Stimulated activated naive CD8-positive, alpha-beta T cell treated with anti-CD3 and anti-CD28 coated beads, Interleukin-15, amount 100 ng/mL, for 72 hours (primary cell): ENCODE measurements around the gene IL16.
"Not testable (repeated sequence)": the region's sequence is repeated elsewhere in the genome, so short reads cannot be mapped to it uniquely, and the experiment has no call there.

Experiments used
- ATAC-seq: fragments of 150-1000 bp; cut with Tn5 transposase; 2 replicates; pipeline ENCODE4 v1.10.0; 2021; ENCODE audit warnings: mild to moderate bottlenecking, moderate library complexity
- DNase-seq, 2 donors: peaks; one replicate each; pipeline ENCODE4 v3.0.0; 2021 to 2022
- H3K27ac Mint-ChIP-seq, 2 donors: one replicate each; pipeline ENCODE4 v1.8.0; 2022; ENCODE audit warnings: mild to moderate bottlenecking in 2 of 2, mixed read lengths in 2 of 2, moderate library complexity in 2 of 2
- H3K27me3 Mint-ChIP-seq: one replicate; pipeline ENCODE4 v1.8.0; 2022; ENCODE audit warnings: mixed read lengths
- H3K4me1 Mint-ChIP-seq: one replicate; pipeline ENCODE4 v1.8.0; 2022; ENCODE audit warnings: mild to moderate bottlenecking, mixed read lengths
- H3K4me3 Mint-ChIP-seq, 2 donors: one replicate each; pipeline ENCODE4 v1.8.0; 2022; ENCODE audit warnings: mild to moderate bottlenecking in 2 of 2, mixed read lengths in 2 of 2, moderate library complexity in 1 of 2
- H3K9me3 Mint-ChIP-seq, 2 donors: one replicate each; pipeline ENCODE4 v1.8.0; 2022; ENCODE audit warnings: mixed read lengths in 2 of 2

The IL16 gene

GRCh38 chr15:81339851-81340250, 143.2 kb downstream of the IL16 start:
- H3K4me3 Mint-ChIP-seq = no peak overlapping the region
- H3K27ac Mint-ChIP-seq = no peak overlapping the region

GRCh38 chr15:81341351-81341750, 144.7 kb downstream of the IL16 start:
- no peak overlapping the region for H3K4me3 Mint-ChIP-seq

More at GRCh38 chr15:81339851-81340250, 143.2 kb downstream of the IL16 start:
- no peaks in the 10 kb centered on the region for H3K9me3 Mint-ChIP-seq
- DNase-seq (no peak), ATAC-seq (no peak)
- peaks cover 17% of the 10 kb centered on the region for H3K4me1 Mint-ChIP-seq
- no peaks in the 10 kb centered on the region for H3K27me3 Mint-ChIP-seq

GRCh38 chr15:81343371-81343770, 146.7 kb downstream of the IL16 start:
- H3K9me3 Mint-ChIP-seq = no peaks in the 10 kb centered on the region
- H3K4me1 Mint-ChIP-seq = peaks cover 11% of the 10 kb centered on the region
- no peak overlapping the region for H3K4me3 Mint-ChIP-seq
- H3K27me3 Mint-ChIP-seq = no peaks in the 10 kb centered on the region
- no peak for ATAC-seq
- no peak for DNase-seq
- H3K27ac Mint-ChIP-seq = no peak overlapping the region

More at GRCh38 chr15:81341351-81341750, 144.7 kb downstream of the IL16 start:
- H3K4me1 Mint-ChIP-seq = peaks cover 19% of the 10 kb centered on the region
- ATAC-seq (no peak), DNase-seq (no peak)
- H3K9me3 Mint-ChIP-seq = no peaks in the 10 kb centered on the region
- H3K27me3 Mint-ChIP-seq = no peaks in the 10 kb centered on the region
- no peak overlapping the region for H3K27ac Mint-ChIP-seq

- H3K4me1 Mint-ChIP-seq = peaks cover 11% of the 10 kb centered on the region
Measured at GRCh38 chr15:81346611-81347010, 149.9 kb downstream of the IL16 start.

GRCh38 chr15:81347910-81348309, 151.2 kb downstream of the IL16 start:
- ATAC-seq (no peak), DNase-seq (no peak)
- H3K27ac Mint-ChIP-seq = no peak overlapping the region
- H3K9me3 Mint-ChIP-seq = no peaks in the 10 kb centered on the region
- no peaks in the 10 kb centered on the region for H3K27me3 Mint-ChIP-seq
- no peak overlapping the region for H3K4me3 Mint-ChIP-seq
- H3K4me1 Mint-ChIP-seq = peaks cover 11% of the 10 kb centered on the region

More at GRCh38 chr15:81346611-81347010, 149.9 kb downstream of the IL16 start:
- H3K4me3 Mint-ChIP-seq = no peak overlapping the region
- no peaks in the 10 kb centered on the region for H3K27me3 Mint-ChIP-seq
- no peak overlapping the region for H3K27ac Mint-ChIP-seq
- DNase-seq (no peak), ATAC-seq (no peak)
- H3K9me3 Mint-ChIP-seq = no peaks in the 10 kb centered on the region

GRCh38 chr15:81348691-81349090, 152.0 kb downstream of the IL16 start:
- not testable (repeated sequence) for H3K27me3 Mint-ChIP-seq, H3K4me3 Mint-ChIP-seq, ATAC-seq, H3K9me3 Mint-ChIP-seq, DNase-seq, H3K27ac Mint-ChIP-seq
- H3K4me1 Mint-ChIP-seq = peaks cover 11% of the 10 kb centered on the region

- DNase-seq (no peak), ATAC-seq (no peak)
- Mint-ChIP-seq H3K4me3 (no peak overlapping the region), H3K4me1 (peaks cover 11% of the 10 kb centered on the region), H3K27me3 (no peaks in the 10 kb centered on the region), H3K9me3 (no peaks in the 10 kb centered on the region), H3K27ac (peak overlapping the region in 1 of 2 donors; percentile 46)
Measured at GRCh38 chr15:81349271-81349670, 152.6 kb downstream of the IL16 start.

- H3K27ac Mint-ChIP-seq = no peak overlapping the region
- DNase-seq (no peak), ATAC-seq (no peak)
- H3K27me3 Mint-ChIP-seq = no peaks in the 10 kb centered on the region
- H3K9me3 Mint-ChIP-seq = no peaks in the 10 kb centered on the region
- H3K4me1 Mint-ChIP-seq = peaks cover 2% of the 10 kb centered on the region
- H3K4me3 Mint-ChIP-seq = no peak overlapping the region
Measured at GRCh38 chr15:81351651-81352050, 155.0 kb downstream of the IL16 start.

- Mint-ChIP-seq H3K27ac (no peak overlapping the region), H3K27me3 (no peaks in the 10 kb centered on the region), H3K4me3 (no peak overlapping the region), H3K4me1 (no peaks in the 10 kb centered on the region), H3K9me3 (no peaks in the 10 kb centered on the region)
- ATAC-seq = no peak
- no peak for DNase-seq
Measured at GRCh38 chr15:81356252-81356651, 159.6 kb downstream of the IL16 start.

GRCh38 chr15:81357180-81357686, 160.6 kb downstream of the IL16 start:
- H3K27ac Mint-ChIP-seq = no peak overlapping the region
- no peaks in the 10 kb centered on the region for H3K27me3 Mint-ChIP-seq
- ATAC-seq (no peak), DNase-seq (no peak)
- H3K4me3 Mint-ChIP-seq = no peak overlapping the region
- no peaks in the 10 kb centered on the region for H3K4me1 Mint-ChIP-seq
- H3K9me3 Mint-ChIP-seq = no peaks in the 10 kb centered on the region

GRCh38 chr15:81358248-81358647, 161.6 kb downstream of the IL16 start:
- no peaks in the 10 kb centered on the region for H3K27me3 Mint-ChIP-seq
- DNase-seq = no peak
- no peak overlapping the region for H3K4me3 Mint-ChIP-seq
- ATAC-seq = no peak
- H3K4me1 Mint-ChIP-seq = no peaks in the 10 kb centered on the region
- no peaks in the 10 kb centered on the region for H3K9me3 Mint-ChIP-seq
- H3K27ac Mint-ChIP-seq = no peak overlapping the region

GRCh38 chr15:81360491-81360890, 163.8 kb downstream of the IL16 start:
- no peaks in the 10 kb centered on the region for H3K9me3 Mint-ChIP-seq
- H3K4me1 Mint-ChIP-seq = no peaks in the 10 kb centered on the region
- H3K27ac Mint-ChIP-seq = peak overlapping the region in 1 of 2 donors; percentile 37
- DNase-seq (no peak), ATAC-seq (no peak)
- no peak overlapping the region for H3K4me3 Mint-ChIP-seq
- H3K27me3 Mint-ChIP-seq = no peaks in the 10 kb centered on the region

GRCh38 chr15:81361891-81362290, 165.2 kb downstream of the IL16 start:
- Mint-ChIP-seq H3K27ac (no peak overlapping the region), H3K9me3 (no peaks in the 10 kb centered on the region), H3K4me3 (no peak overlapping the region), H3K4me1 (no peaks in the 10 kb centered on the region), H3K27me3 (no peaks in the 10 kb centered on the region)
- ATAC-seq (no peak), DNase-seq (no peak)

- ATAC-seq = no peak
- no peaks in the 10 kb centered on the region for H3K9me3 Mint-ChIP-seq
Measured at GRCh38 chr15:81362790-81363189, 166.1 kb downstream of the IL16 start.

GRCh38 chr15:81363276-81363675, 166.6 kb downstream of the IL16 start:
- H3K4me1 Mint-ChIP-seq = no peaks in the 10 kb centered on the region
- H3K27me3 Mint-ChIP-seq = no peaks in the 10 kb centered on the region
- no peak overlapping the region for H3K4me3 Mint-ChIP-seq
- H3K9me3 Mint-ChIP-seq = no peaks in the 10 kb centered on the region
- ATAC-seq (no peak), DNase-seq (no peak)
- no peak overlapping the region for H3K27ac Mint-ChIP-seq

More at GRCh38 chr15:81362790-81363189, 166.1 kb downstream of the IL16 start:
- no peak overlapping the region for H3K27ac Mint-ChIP-seq
- H3K27me3 Mint-ChIP-seq = no peaks in the 10 kb centered on the region
- DNase-seq = no peak
- H3K4me1 Mint-ChIP-seq = no peaks in the 10 kb centered on the region
- H3K4me3 Mint-ChIP-seq = no peak overlapping the region
